ENCODE data around the gene DCC.

DCC gene

DNA sequence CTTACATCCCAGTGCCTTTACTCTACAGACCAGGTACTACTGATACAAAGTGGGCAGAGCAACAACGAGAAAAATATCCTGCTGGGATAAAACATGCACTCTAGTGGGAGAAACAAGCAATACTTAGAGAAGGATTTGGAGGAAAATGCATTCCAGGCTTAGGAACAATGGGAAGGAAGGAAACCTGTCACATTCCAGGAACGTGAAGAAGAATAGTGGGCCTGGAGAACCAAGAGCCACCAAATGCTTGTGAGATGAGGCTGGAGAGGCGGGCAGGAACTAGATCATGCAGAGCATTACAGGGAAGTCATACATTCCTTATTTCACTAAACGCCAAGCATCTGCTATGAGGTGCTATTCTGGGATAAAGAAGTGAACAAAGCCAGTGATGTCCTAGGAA is 342.3 kb downstream of the DCC start:
- Histone ChIP-seq H3K27me3 (replicated peaks; ENCODE audit: control insufficient read depth, insufficient read depth, low read length, poor library complexity, severe bottlenecking) (no peaks in the 10 kb centered on the region), H3K9me3 (ENCODE audit: control insufficient read depth, low read length) (no peaks in the 10 kb centered on the region), H3K27ac (ENCODE audit: insufficient read depth, low read length, poor library complexity, severe bottlenecking) (no peak overlapping the region), H3K4me3 (ENCODE audit: insufficient read depth, low read depth, low read length, poor library complexity, severe bottlenecking) (no peak overlapping the region), H3K4me1 (ENCODE audit: control insufficient read depth, insufficient read depth, low read length, poor library complexity, severe bottlenecking) (no peaks in the 10 kb centered on the region), H3K36me3 (ENCODE audit: control insufficient read depth, insufficient read depth, low read length) (no peaks in the 10 kb centered on the region)
- DNase-seq = no peak

DNA sequence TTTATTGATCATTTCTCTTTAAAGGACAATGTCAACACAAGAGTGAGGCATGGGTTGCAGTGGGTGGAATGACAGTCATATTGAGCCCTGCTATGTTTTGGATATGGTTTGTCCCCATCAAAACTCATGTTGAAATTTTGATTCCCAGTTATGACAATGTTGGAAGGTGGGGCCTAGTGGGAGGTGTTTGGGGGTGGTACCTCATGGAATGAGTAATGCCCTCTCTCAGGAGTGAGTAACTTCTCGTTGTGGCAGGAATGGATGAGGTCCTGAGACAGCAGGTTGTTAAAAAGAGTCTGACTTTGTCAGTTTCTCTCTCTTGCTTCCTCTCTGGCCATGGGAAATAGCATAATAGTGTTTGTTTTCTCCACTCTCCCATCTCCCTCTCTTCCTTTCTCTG is 345.3 kb downstream of the DCC start:
- H3K4me1 ChIP-seq (ENCODE audit: control insufficient read depth, insufficient read depth, low read length, poor library complexity, severe bottlenecking) = no peaks in the 10 kb centered on the region
- H3K27ac ChIP-seq (ENCODE audit: insufficient read depth, low read length, poor library complexity, severe bottlenecking) = no peak overlapping the region
- H3K27me3 ChIP-seq (replicated peaks; ENCODE audit: control insufficient read depth, insufficient read depth, low read length, poor library complexity, severe bottlenecking) = no peaks in the 10 kb centered on the region
- H3K4me3 ChIP-seq (ENCODE audit: insufficient read depth, low read depth, low read length, poor library complexity, severe bottlenecking) = no peak overlapping the region
- no peak for DNase-seq
- no peaks in the 10 kb centered on the region for H3K36me3 ChIP-seq (ENCODE audit: control insufficient read depth, insufficient read depth, low read length)
- no peaks in the 10 kb centered on the region for H3K9me3 ChIP-seq (ENCODE audit: control insufficient read depth, low read length)

DNA sequence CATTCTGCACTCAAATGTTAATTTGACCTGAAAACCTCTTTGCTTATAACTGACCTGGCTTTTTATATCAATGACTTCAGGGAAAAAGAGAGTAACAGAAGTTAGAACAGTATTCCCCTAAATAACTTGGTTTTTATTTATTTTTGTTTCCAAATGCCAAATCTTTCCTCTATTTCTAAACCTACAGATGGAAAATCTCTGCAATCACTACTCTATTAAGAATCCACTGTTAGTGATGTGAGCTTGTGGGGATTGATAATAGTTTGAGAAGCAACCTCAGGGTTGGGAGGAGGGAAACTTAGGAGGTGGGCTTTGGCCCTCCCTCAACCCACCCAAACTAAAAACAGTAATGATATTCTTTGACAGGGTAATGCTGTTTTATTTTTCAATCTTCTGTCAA is 351.8 kb downstream of the DCC start:
- H3K27me3 ChIP-seq (replicated peaks; ENCODE audit: control insufficient read depth, insufficient read depth, low read length, poor library complexity, severe bottlenecking) = no peaks in the 10 kb centered on the region
- H3K27ac ChIP-seq (ENCODE audit: insufficient read depth, low read length, poor library complexity, severe bottlenecking) = no peak overlapping the region
- no peak for DNase-seq
- no peaks in the 10 kb centered on the region for H3K9me3 ChIP-seq (ENCODE audit: control insufficient read depth, low read length)
- no peaks in the 10 kb centered on the region for H3K4me1 ChIP-seq (ENCODE audit: control insufficient read depth, insufficient read depth, low read length, poor library complexity, severe bottlenecking)
- H3K36me3 ChIP-seq (ENCODE audit: control insufficient read depth, insufficient read depth, low read length) = no peaks in the 10 kb centered on the region
- H3K4me3 ChIP-seq (ENCODE audit: insufficient read depth, low read depth, low read length, poor library complexity, severe bottlenecking) = no peak overlapping the region

DNA sequence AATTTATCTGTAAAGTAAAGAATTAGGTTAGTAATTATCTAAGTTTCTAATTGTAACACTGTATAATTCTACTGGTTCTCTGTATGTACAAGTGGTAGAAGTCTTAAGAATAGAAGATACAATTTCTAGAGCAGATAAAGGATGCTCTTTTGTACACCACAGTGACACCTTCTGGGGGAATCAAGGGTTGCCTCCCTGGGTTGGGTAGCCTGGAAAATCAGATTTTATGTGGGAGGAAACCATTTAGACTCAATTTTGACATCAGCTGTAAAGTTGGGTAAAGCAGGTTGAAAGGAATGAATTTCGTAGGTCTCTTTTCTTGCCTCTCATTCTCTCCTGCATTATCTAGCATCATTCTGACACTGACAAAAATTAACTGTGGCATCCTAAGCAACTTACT is 354.8 kb downstream of the DCC start:
- Histone ChIP-seq H3K9me3 (ENCODE audit: control insufficient read depth, low read length) (no peaks in the 10 kb centered on the region), H3K36me3 (ENCODE audit: control insufficient read depth, insufficient read depth, low read length) (no peaks in the 10 kb centered on the region), H3K27ac (ENCODE audit: insufficient read depth, low read length, poor library complexity, severe bottlenecking) (no peak overlapping the region), H3K4me3 (ENCODE audit: insufficient read depth, low read depth, low read length, poor library complexity, severe bottlenecking) (no peak overlapping the region), H3K4me1 (ENCODE audit: control insufficient read depth, insufficient read depth, low read length, poor library complexity, severe bottlenecking) (no peaks in the 10 kb centered on the region), H3K27me3 (replicated peaks; ENCODE audit: control insufficient read depth, insufficient read depth, low read length, poor library complexity, severe bottlenecking) (no peaks in the 10 kb centered on the region)
- DNase-seq = no peak

DNA sequence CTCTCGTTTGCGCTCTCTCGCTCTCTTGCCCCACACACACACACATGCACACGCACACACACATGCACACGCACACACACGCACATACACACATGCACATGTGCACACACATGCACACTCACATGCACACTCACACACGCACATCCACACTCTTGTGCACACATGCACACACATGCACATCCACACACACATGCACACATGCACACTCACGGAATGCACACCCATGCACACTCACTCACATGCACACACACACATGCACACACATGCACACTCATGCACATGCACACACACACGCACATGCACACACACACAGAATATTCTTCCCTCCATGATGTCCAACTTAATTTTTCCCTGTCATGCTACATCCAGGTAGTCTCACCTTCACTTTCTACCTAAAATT is 360.1 kb downstream of the DCC start:
- DNase-seq = no peak
- Histone ChIP-seq H3K27ac (ENCODE audit: insufficient read depth, low read length, poor library complexity, severe bottlenecking) (no peak overlapping the region), H3K9me3 (ENCODE audit: control insufficient read depth, low read length) (no peaks in the 10 kb centered on the region), H3K27me3 (replicated peaks; ENCODE audit: control insufficient read depth, insufficient read depth, low read length, poor library complexity, severe bottlenecking) (no peaks in the 10 kb centered on the region), H3K36me3 (ENCODE audit: control insufficient read depth, insufficient read depth, low read length) (no peaks in the 10 kb centered on the region), H3K4me3 (ENCODE audit: insufficient read depth, low read depth, low read length, poor library complexity, severe bottlenecking) (no peak overlapping the region), H3K4me1 (ENCODE audit: control insufficient read depth, insufficient read depth, low read length, poor library complexity, severe bottlenecking) (no peaks in the 10 kb centered on the region)

DNA sequence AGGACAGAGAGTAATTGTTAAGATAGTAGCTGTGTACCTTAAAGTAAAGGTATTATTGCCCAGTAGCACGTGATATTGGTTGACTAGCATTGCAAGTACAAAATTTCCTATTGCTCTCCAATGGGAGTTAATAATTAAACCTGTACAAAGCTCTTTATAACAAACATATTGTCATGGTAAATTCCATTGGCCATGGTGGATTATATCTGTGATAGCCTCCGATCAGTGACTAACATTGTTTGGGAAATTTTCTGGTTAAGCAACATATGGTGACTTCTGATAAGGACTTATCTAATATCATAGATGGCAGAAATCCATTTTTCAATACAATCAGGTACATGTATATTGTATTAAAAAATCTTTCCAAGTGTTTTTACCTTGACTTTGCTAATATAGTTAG is 360.8 kb downstream of the DCC start:
- Histone ChIP-seq H3K36me3 (ENCODE audit: control insufficient read depth, insufficient read depth, low read length) (no peaks in the 10 kb centered on the region), H3K4me3 (ENCODE audit: insufficient read depth, low read depth, low read length, poor library complexity, severe bottlenecking) (no peak overlapping the region), H3K4me1 (ENCODE audit: control insufficient read depth, insufficient read depth, low read length, poor library complexity, severe bottlenecking) (no peaks in the 10 kb centered on the region), H3K9me3 (ENCODE audit: control insufficient read depth, low read length) (no peaks in the 10 kb centered on the region), H3K27me3 (replicated peaks; ENCODE audit: control insufficient read depth, insufficient read depth, low read length, poor library complexity, severe bottlenecking) (no peaks in the 10 kb centered on the region), H3K27ac (ENCODE audit: insufficient read depth, low read length, poor library complexity, severe bottlenecking) (no peak overlapping the region)
- no peak for DNase-seq

DNA sequence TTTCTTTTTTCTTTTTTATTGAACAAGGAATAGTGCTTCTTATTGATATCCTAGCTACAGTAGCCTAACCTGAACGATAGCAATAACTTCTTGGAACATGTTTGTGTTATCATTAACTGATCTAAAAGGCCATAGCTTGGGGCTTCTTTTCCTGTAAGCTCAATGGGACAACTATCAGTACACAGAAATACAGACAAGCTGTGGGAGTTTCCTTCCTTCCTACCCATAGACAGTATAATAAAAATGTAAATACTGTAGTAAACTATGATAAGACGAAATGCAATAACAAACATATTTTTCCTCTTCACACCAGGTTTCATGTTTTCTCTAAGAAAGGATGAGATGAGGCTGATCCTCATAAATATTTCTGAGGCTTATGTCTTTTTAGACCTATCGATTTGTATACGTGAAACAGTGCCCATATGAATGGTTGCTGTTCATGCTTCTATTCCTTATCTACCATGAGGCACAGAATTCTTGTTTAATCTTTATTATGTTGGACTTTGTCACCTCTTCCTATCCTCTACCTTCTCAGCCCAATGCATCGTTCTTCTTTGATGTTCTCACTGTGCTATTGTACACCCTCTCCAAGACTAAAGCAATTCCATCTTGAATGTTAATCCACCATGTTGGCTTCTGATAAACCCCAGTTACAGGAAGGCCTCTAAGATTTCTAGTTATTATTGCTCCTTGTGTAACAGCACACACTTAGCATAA is 361.4 kb downstream of the DCC start:
- Histone ChIP-seq H3K27me3 (replicated peaks; ENCODE audit: control insufficient read depth, insufficient read depth, low read length, poor library complexity, severe bottlenecking) (no peaks in the 10 kb centered on the region), H3K9me3 (ENCODE audit: control insufficient read depth, low read length) (no peaks in the 10 kb centered on the region), H3K4me1 (ENCODE audit: control insufficient read depth, insufficient read depth, low read length, poor library complexity, severe bottlenecking) (no peaks in the 10 kb centered on the region), H3K36me3 (ENCODE audit: control insufficient read depth, insufficient read depth, low read length) (no peaks in the 10 kb centered on the region), H3K4me3 (ENCODE audit: insufficient read depth, low read depth, low read length, poor library complexity, severe bottlenecking) (no peak overlapping the region), H3K27ac (ENCODE audit: insufficient read depth, low read length, poor library complexity, severe bottlenecking) (no peak overlapping the region)
- DNase-seq = no peak

DNA sequence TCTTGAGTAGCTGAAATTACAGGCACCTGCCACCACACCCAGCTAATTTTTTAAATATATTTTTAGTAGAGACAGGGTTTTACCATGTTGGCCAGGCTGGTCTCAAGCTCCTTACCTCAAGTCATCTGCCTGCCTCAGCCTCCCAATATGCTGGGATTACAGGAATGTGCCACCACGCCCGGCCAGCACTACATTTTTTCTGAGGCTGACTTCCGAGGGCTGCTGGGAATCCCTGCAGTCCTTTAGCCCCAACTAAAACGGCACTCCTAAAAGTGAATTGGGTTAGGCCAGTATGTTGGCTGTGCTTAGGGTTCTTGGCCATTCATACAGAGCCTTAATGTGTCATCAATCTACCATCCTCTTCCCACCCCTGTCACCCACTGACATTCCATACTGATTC is 375.4 kb downstream of the DCC start:
- Histone ChIP-seq H3K36me3 (ENCODE audit: control insufficient read depth, insufficient read depth, low read length) (no peaks in the 10 kb centered on the region), H3K27me3 (replicated peaks; ENCODE audit: control insufficient read depth, insufficient read depth, low read length, poor library complexity, severe bottlenecking) (no peaks in the 10 kb centered on the region), H3K27ac (ENCODE audit: insufficient read depth, low read length, poor library complexity, severe bottlenecking) (no peak overlapping the region), H3K4me3 (ENCODE audit: insufficient read depth, low read depth, low read length, poor library complexity, severe bottlenecking) (no peak overlapping the region), H3K9me3 (ENCODE audit: control insufficient read depth, low read length) (no peaks in the 10 kb centered on the region), H3K4me1 (ENCODE audit: control insufficient read depth, insufficient read depth, low read length, poor library complexity, severe bottlenecking) (no peaks in the 10 kb centered on the region)
- DNase-seq = no peak

DNA sequence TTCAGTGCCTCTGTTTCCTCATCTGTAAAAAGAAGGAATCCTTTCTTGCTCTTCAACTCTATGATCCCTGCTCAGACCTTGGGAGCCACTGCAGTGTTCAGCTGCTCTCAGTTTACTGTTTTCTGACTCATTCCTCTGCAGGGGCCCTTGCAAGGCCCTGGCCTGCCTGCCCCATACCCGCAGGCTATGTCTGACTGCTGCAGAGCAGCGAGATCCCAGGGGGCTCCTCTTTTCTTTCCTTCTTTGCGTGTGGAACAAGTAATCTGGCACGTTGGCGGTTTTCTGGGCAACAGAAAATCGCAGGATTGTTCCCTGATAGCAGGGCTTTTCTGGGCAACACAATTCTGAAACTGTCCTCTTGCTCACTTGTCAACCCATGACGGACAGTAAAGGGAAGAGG is 376.0 kb downstream of the DCC start:
- no peaks in the 10 kb centered on the region for H3K27me3 ChIP-seq (replicated peaks; ENCODE audit: control insufficient read depth, insufficient read depth, low read length, poor library complexity, severe bottlenecking)
- H3K9me3 ChIP-seq (ENCODE audit: control insufficient read depth, low read length) = no peaks in the 10 kb centered on the region
- no peak overlapping the region for H3K27ac ChIP-seq (ENCODE audit: insufficient read depth, low read length, poor library complexity, severe bottlenecking)
- H3K4me1 ChIP-seq (ENCODE audit: control insufficient read depth, insufficient read depth, low read length, poor library complexity, severe bottlenecking) = no peaks in the 10 kb centered on the region
- no peaks in the 10 kb centered on the region for H3K36me3 ChIP-seq (ENCODE audit: control insufficient read depth, insufficient read depth, low read length)
- H3K4me3 ChIP-seq (ENCODE audit: insufficient read depth, low read depth, low read length, poor library complexity, severe bottlenecking) = no peak overlapping the region
- no peak for DNase-seq

DNA sequence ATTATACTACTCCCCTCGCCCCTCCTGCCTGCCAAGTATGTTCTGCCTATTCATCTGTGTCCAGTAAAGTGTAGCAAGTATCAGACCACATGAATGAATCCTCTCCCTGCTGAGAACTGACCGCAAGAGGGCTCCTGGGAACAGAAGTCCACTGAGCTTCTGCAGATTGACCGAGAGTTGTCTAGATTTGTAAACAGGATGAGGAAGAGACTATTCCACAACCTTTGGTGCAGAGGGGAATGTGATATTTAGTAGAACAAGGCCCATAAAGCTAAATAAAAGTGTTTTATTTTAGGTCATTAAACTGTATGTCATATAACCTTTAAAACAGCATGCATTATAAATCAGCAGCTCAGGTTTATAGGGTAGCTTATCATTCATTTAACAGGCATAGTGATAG is 377.0 kb downstream of the DCC start:
- H3K4me1 ChIP-seq (ENCODE audit: control insufficient read depth, insufficient read depth, low read length, poor library complexity, severe bottlenecking) = no peaks in the 10 kb centered on the region
- no peaks in the 10 kb centered on the region for H3K27me3 ChIP-seq (replicated peaks; ENCODE audit: control insufficient read depth, insufficient read depth, low read length, poor library complexity, severe bottlenecking)
- DNase-seq = no peak
- H3K4me3 ChIP-seq (ENCODE audit: insufficient read depth, low read depth, low read length, poor library complexity, severe bottlenecking) = no peak overlapping the region
- H3K36me3 ChIP-seq (ENCODE audit: control insufficient read depth, insufficient read depth, low read length) = no peaks in the 10 kb centered on the region
- H3K9me3 ChIP-seq (ENCODE audit: control insufficient read depth, low read length) = no peaks in the 10 kb centered on the region
- H3K27ac ChIP-seq (ENCODE audit: insufficient read depth, low read length, poor library complexity, severe bottlenecking) = no peak overlapping the region
